NB4 (cell line): ENCODE data around the gene TNNI3K.

ENCODE experiments used
- MYC ChIP-seq: IDR thresholded peaks from 2 replicates; pipeline ENCODE4 v1.6.1; 2011; ENCODE audit warnings: low read depth, low read length
- POLR2A ChIP-seq: IDR thresholded peaks from 2 replicates; pipeline ENCODE4 v1.6.1; 2011; ENCODE audit warnings: mild to moderate bottlenecking; ENCODE audit not compliant: insufficient read length; ENCODE audit errors: extremely low read depth
- TF ChIP-seq, protein P1 (sequence below): IDR thresholded peaks from one replicate; pipeline ENCODE4 v1.5.1; 2012; ENCODE audit warnings: low read depth, low read length
- TF ChIP-seq, protein P2 (sequence below): IDR thresholded peaks from 2 replicates; pipeline ENCODE4 v1.6.1; 2011; ENCODE audit warnings: low read depth, low read length

GRCh38 chr1:74474585-74474984, 239.4 kb downstream of the TNNI3K start:
- TF ChIP-seq, protein P1, sequence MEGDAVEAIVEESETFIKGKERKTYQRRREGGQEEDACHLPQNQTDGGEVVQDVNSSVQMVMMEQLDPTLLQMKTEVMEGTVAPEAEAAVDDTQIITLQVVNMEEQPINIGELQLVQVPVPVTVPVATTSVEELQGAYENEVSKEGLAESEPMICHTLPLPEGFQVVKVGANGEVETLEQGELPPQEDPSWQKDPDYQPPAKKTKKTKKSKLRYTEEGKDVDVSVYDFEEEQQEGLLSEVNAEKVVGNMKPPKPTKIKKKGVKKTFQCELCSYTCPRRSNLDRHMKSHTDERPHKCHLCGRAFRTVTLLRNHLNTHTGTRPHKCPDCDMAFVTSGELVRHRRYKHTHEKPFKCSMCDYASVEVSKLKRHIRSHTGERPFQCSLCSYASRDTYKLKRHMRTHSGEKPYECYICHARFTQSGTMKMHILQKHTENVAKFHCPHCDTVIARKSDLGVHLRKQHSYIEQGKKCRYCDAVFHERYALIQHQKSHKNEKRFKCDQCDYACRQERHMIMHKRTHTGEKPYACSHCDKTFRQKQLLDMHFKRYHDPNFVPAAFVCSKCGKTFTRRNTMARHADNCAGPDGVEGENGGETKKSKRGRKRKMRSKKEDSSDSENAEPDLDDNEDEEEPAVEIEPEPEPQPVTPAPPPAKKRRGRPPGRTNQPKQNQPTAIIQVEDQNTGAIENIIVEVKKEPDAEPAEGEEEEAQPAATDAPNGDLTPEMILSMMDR, result no peak
- TF ChIP-seq, protein P2, sequence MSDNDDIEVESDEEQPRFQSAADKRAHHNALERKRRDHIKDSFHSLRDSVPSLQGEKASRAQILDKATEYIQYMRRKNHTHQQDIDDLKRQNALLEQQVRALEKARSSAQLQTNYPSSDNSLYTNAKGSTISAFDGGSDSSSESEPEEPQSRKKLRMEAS, result no peak
- TF ChIP-seq POLR2A (no peak), MYC (no peak)
